Fibroblast of mammary gland (primary cell): Measurements from ENCODE around the gene PAN3.

Experiments
- DNase-seq: peaks from one replicate; pipeline ENCODE4 v3.0.0-alpha.2; 2010; ENCODE audit warnings: low read depth
- H3K4me3 ChIP-seq: 2 replicates; pipeline ENCODE4 v1.5.1; 2011; ENCODE audit warnings: low read depth, mild to moderate bottlenecking, low read length, moderate library complexity; ENCODE audit not compliant: control insufficient read depth
- TF ChIP-seq, protein P1 (sequence below): conservative IDR thresholded peaks from 2 replicates; pipeline ENCODE4 v1.5.1; 2011; ENCODE audit warnings: low read depth, low read length, inconsistent platforms; ENCODE audit not compliant: control insufficient read depth, insufficient read depth

Gene PAN3

DNA sequence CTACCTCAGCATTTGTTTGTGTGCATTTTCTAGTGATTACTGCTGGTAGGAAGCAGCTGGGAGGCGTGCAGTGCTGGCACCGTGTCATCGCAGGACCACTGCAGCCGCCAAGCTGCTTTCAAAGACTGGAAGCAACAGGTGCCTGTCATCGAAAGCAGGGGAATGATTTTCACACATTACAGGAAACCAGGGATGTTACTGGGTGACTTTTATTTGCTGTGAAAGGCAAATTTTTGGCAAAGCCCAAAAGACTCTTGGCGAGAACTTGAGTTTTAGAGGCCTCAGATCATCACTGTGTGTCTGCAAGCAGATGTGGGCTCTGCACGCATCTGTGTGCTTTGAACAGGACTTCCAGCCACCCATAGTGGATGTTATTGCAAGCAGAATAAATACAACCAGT, 180.2 kb downstream of the PAN3 start:
- TF ChIP-seq, protein P1, sequence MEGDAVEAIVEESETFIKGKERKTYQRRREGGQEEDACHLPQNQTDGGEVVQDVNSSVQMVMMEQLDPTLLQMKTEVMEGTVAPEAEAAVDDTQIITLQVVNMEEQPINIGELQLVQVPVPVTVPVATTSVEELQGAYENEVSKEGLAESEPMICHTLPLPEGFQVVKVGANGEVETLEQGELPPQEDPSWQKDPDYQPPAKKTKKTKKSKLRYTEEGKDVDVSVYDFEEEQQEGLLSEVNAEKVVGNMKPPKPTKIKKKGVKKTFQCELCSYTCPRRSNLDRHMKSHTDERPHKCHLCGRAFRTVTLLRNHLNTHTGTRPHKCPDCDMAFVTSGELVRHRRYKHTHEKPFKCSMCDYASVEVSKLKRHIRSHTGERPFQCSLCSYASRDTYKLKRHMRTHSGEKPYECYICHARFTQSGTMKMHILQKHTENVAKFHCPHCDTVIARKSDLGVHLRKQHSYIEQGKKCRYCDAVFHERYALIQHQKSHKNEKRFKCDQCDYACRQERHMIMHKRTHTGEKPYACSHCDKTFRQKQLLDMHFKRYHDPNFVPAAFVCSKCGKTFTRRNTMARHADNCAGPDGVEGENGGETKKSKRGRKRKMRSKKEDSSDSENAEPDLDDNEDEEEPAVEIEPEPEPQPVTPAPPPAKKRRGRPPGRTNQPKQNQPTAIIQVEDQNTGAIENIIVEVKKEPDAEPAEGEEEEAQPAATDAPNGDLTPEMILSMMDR, result no peak
- no peak for DNase-seq
- H3K4me3 ChIP-seq, result no peak overlapping the region

DNA sequence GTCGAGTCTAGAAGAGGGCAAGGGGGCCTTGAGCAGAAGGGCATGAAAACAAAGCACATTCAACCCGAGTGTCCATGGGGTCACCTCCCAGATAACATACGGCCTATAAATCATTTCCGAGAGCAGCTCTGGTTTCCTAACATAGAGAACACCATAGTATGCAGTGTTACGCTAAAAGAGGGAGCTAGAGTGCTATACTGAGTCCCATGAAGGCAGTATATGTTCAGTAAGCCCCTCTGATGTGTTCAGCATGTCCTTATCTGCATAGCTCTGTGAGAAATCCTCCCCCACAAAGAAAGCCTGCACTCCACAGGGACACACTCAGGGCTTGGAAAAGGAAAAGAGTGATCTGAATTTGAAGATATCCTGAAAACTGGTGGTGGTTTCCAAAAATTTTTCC, 181.2 kb downstream of the PAN3 start:
- TF ChIP-seq, protein P1, result no peak
- DNase-seq, result no peak
- H3K4me3 ChIP-seq, result no peak overlapping the region

DNA sequence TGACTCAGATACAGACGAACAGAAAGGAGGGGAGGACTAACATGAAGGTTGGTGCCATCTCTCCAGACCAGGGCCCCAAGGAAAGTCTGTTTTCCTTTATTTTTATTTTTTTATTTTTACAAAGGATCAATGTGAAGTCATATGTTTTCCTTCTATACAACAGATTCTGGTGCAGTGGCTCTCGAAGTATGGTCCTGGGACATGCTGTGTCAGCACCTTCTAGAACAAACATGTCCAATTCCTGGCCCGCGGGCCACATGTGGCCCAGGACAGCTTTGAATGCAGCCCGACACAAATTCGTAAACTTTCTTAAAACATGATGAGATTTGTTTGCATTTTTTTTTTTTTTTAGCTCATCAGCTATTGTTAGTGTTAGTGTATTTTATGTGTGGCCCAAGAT, 181.9 kb downstream of the PAN3 start:
- TF ChIP-seq, protein P1, result no peak

DNA sequence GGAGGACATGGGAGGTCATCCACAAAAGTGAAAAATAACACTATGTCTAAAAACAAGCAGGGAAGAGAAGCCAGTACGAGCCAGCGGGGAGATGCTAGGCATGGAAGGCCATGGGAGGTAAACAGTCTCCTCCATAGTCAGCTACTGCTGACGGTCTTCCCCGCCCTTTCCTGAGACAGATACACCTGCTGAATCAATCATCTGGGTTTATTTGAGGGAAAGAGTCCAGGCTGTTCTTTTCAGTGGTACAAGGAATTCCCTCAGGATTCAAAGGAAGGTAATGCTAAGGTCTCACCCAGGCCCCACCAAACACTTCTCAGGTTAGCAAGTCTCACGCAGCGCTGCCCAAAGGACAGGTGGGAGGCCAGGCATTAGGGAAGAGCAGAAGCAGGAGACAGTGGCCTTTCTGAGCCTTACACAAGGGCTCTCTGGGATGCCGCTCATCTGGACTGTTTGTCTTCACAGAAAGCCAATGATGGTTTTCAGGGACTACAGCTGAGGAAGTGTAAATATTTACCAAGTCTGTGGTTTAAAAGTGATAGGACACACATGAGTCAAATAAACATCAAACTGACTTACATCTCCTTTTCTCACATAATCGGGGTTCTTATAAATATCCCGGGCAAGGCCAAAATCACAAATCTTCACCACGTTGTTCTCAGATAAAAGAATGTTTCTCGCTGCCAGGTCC, 182.7 kb downstream of the PAN3 start:
- TF ChIP-seq, protein P1, result no peak
- H3K4me3 ChIP-seq, result no peak overlapping the region
- no peak for DNase-seq

More for the DNA sequence above, 181.9 kb downstream of the PAN3 start:
- H3K4me3 ChIP-seq, result no peak overlapping the region
- DNase-seq, result no peak

DNA sequence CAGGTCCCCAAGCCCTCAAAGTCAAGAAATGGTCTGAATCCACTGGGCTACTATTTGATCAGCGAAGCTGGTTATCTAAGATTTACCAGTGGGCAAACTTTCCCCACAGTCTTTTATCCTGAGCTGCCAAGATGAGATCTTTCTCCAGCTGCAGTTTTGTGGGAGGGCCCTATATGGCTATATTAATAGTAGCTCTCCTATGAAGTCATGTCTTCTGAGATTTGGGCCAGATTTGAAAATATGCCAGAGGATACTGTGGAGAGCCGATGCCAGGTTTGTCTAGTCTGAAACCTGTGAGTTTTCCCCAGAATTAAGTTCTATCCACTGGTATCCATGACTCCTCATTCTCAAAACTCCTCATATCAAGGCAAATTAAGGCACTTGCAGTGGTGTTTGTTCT, 183.4 kb downstream of the PAN3 start:
- no peak overlapping the region for H3K4me3 ChIP-seq
- peak; percentile 7 for DNase-seq
- TF ChIP-seq, protein P1, result no peak

DNA sequence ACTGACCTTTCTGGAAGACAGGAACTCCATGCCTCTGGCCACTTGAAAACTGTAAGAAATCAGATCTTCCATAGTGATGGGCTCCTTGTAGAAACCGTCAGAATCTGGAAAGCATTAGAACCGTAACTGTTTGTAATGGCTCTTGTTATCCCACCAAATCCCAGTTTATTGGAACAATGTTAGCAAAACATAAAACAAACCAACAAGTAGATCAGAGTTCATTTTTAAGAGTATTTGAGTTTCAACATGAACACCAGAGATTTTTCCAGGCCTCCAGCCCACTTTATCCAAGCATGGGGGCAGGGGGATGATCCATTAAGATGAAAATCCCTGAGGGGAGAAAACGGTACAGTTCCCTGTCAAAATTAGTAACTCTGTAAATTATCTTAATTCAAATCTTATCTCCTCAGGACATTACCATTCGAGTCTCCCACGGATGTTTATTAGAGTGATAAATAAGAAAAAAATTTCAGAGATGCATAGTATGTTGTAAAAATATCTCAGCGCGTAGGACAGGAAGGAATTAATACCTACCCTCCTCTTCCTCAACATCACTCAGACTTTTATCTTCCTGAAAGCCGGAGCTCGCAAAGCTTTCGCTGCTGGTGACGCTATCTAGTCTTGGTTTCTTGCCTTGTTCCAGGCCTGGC, 184.0 kb downstream of the PAN3 start:
- TF ChIP-seq, protein P1, result no peak
- no peak for DNase-seq

More for the DNA sequence above, 184.0 kb downstream of the PAN3 start:
- H3K4me3 ChIP-seq, result no peak overlapping the region
